GM10847 (cell line): ENCODE results near the gene TMSB15A.
"Not testable (repeated sequence)": the region's sequence is repeated elsewhere in the genome, so short reads cannot be mapped to it uniquely, and the experiment has no call there.

ENCODE experiments used
- POLR2A ChIP-seq: IDR thresholded peaks from 2 replicates; pipeline ENCODE4 v1.6.1; 2011; ENCODE audit not compliant: insufficient read length; ENCODE audit errors: extremely low read depth

Gene TMSB15A

GRCh38 chrX:102515975-102516941 lies at the start of gene TMSB15A:
TMSB15A (minus strand) TSS chrX:102516739.
- no peak for TF ChIP-seq POLR2A

DNA sequence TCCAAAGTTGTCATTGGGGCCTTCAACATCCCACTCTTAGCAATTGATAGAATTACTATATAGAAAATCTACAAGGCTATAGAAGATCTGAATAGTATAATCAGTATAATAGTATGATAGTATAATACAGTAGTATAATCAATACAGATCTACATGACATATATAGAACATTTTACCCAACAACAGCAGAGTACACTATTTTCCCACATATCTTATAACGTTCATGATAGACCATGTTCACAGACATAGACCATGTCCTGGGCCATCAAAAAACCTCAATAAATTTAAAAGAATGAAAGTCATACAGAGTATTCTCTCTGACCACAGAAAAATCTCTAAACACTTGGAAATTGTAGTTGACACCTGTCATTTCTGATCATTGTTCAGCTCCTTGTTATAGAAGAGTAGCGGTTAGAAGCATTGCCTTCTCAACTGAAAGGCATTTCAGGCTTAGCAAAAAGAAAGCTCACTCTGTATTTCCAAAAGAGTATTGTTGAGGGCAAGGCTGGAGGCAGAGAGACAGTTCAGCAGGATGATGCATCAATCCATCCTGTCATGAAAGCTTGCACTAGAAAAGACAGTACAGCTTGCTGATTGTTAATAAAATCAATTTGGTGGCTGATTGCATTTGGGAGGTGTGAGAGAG lies 44.0 kb upstream of the TMSB15A start:
- TF ChIP-seq POLR2A = no peak

DNA sequence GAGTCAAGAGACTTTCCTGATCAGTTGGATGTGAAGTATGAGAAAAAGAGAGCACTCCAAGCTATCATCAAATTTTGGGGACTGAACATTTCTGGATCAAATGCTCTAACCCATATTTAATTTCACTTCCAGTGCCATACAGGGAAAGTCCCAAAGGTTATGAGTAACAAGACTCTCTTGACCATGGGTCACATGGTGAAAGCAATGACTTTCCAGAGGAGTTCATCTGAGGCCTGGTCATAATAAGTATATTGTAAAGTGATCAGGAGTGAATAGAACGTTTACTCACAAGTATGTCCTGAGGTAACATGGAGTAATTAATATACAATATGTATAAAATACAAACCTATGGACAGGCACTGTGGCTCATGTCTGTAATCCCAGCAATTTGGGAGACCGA lies 42.1 kb upstream of the TMSB15A start:
- TF ChIP-seq POLR2A = no peak

DNA sequence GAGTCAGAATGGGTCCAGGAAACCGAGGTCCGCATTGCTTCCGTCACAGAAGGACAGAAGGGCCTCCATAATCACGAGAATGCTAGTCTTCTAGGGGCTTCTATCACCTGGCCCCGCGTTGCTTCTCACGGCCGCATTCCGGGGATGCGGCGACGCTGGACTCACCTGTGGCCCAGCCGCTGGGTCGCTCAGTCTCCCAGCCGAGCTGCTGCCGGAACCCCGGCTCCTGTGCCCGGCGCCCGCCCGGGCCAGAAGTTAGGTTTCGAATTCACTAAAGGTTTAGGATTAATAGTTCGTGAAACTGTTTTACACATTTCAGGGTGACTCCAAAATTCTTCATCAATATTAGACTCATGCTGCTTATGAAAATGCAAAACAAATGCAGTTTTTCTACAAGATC lies 31.7 kb upstream of the TMSB15A start:
- TF ChIP-seq POLR2A = no peak

- TF ChIP-seq POLR2A = no peak
Measured at GRCh38 chrX:102546828-102547493, 30.4 kb upstream of the TMSB15A start.

GRCh38 chrX:102535958-102536357 lies 19.4 kb upstream of the TMSB15A start:
- TF ChIP-seq POLR2A = no peak

DNA sequence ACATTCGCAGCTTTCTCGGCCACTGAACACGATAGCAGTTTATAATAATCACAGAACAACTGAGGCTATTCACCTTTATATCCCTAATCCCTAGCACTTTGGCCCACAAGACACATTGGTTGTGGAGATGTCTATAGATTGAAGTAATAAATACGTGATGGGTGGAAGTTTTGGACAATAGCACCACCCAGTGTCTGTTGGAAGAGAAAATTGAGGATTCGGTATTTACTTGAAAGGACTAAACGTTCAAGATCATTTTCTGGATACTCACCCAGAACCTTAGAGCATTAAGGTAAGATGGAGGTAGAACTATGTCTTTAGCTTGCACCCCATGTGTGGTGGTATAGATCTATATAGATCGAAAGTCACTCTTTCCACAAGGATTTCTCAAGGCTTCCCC lies 787 bp upstream of the TMSB15A start:
- no peak for TF ChIP-seq POLR2A

GRCh38 chrX:102514536-102514935 lies 2.0 kb downstream of the TMSB15A start:
- TF ChIP-seq POLR2A = no peak

GRCh38 chrX:102498732-102499131 lies 17.8 kb downstream of the TMSB15A start:
- TF ChIP-seq POLR2A = no peak

GRCh38 chrX:102491766-102492165 lies 24.8 kb downstream of the TMSB15A start:
- TF ChIP-seq POLR2A = no peak

DNA sequence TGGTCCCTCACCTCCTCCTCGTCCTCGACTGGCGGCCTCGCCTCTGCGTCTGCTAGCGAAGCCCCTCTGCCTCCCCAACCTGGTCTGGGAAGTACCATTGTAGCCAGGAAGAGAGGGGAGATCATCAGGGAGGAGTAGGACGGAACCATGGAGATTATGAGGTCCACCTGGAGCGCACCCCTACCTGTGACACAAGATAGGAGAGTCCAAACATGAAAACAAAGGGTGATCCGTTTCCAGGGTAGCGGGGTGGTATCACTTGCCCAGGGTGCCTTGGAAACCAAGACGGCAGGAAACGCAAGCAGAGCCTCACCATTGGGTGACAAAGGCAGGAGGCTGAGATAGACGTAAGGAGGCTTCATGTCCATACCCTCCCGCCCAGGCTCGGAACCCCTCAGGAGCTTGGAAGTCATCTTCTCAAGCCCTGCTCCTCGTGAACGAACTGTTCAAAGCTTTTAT lies 44.7 kb downstream of the TMSB15A start, which contains the start of gene TCP11X2:
TCP11X2 (minus strand) TSS at position 51 of the 459 bp plus-strand sequence.
- TF ChIP-seq POLR2A = not testable (repeated sequence)
